ENCODE results near the gene PIGC.

PIGC gene

GRCh38 chr1:172397221-172397620 is 46.6 kb downstream of the PIGC start:
- no peak for DNase-seq

- no peak for DNase-seq
These were observed 48.3 kb downstream of the PIGC start for GRCh38 chr1:172395576-172395975.

GRCh38 chr1:172394811-172395210 is 49.1 kb downstream of the PIGC start:
- no peak for DNase-seq

- DNase-seq: no peak
These were observed 49.6 kb downstream of the PIGC start for GRCh38 chr1:172394141-172394751.

GRCh38 chr1:172393354-172393753 is 50.5 kb downstream of the PIGC start:
- DNase-seq: no peak

GRCh38 chr1:172391976-172392375 is 51.9 kb downstream of the PIGC start:
- no peak for DNase-seq
